HG02973 (cell line): Measurements from ENCODE around the gene NAA25.
A peak's percentile ranks its signal among the peaks of the same experiment; 100 is the strongest.
"Not testable (repeated sequence)": the region's sequence is repeated elsewhere in the genome, so short reads cannot be mapped to it uniquely, and the experiment has no call there.

Experiments used
- ATAC-seq: cut with Tn5 transposase; IDR thresholded peaks from one replicate; pipeline ENCODE4 v1.9.1; 2021; ENCODE audit warnings: moderate library complexity; ENCODE audit not compliant: unreplicated experiment

The NAA25 gene

GRCh38 chr12:112011685-112012084 is 96.9 kb downstream of the NAA25 start:
- no peak for ATAC-seq

- ATAC-seq = no peak
Observed at GRCh38 chr12:112010415-112011344, 97.9 kb downstream of the NAA25 start.

GRCh38 chr12:112009596-112009995 is 99.0 kb downstream of the NAA25 start:
- not testable (repeated sequence) for ATAC-seq

GRCh38 chr12:112008918-112009317 is 99.7 kb downstream of the NAA25 start:
- ATAC-seq = no peak

GRCh38 chr12:112007945-112008344 is 100.6 kb downstream of the NAA25 start:
- no peak for ATAC-seq

- no peak for ATAC-seq
Observed at GRCh38 chr12:112005419-112006395, 102.9 kb downstream of the NAA25 start.

- ATAC-seq = no peak
Observed at GRCh38 chr12:112004041-112004440, 104.5 kb downstream of the NAA25 start.

GRCh38 chr12:112001576-112001975 is 107.0 kb downstream of the NAA25 start:
- no peak for ATAC-seq

GRCh38 chr12:112000820-112001219 is 107.8 kb downstream of the NAA25 start:
- ATAC-seq = no peak

- not testable (repeated sequence) for ATAC-seq
Observed at GRCh38 chr12:111999129-111999528, 109.5 kb downstream of the NAA25 start.

GRCh38 chr12:111998015-111998414 is 110.6 kb downstream of the NAA25 start:
- ATAC-seq = no peak

GRCh38 chr12:111997300-111997699 is 111.3 kb downstream of the NAA25 start:
- ATAC-seq = no peak

- no peak for ATAC-seq
Observed at GRCh38 chr12:111995782-111996480, 112.7 kb downstream of the NAA25 start.

GRCh38 chr12:111994211-111995111 is 114.1 kb downstream of the NAA25 start:
- not testable (repeated sequence) for ATAC-seq

GRCh38 chr12:111993292-111994150 is 115.1 kb downstream of the NAA25 start:
- peak; percentile 41 for ATAC-seq

GRCh38 chr12:111992464-111992863 is 116.1 kb downstream of the NAA25 start:
- ATAC-seq = no peak

- no peak for ATAC-seq
Observed at GRCh38 chr12:111991946-111992345, 116.6 kb downstream of the NAA25 start.

- no peak for ATAC-seq
Observed at GRCh38 chr12:111991535-111991934, 117.0 kb downstream of the NAA25 start.

GRCh38 chr12:111984820-111985219 is 123.8 kb downstream of the NAA25 start:
- no peak for ATAC-seq
